NCI-H2227 (cell line): ENCODE data around the gene CYB5D1.

ENCODE experiments used
- DNase-seq: peaks from one replicate; lab custom pipeline; 2025; ENCODE audit not compliant: unreplicated experiment; lab: John Stamatoyannopoulos, UW

Gene CYB5D1

GRCh38 chr17:7833795-7834541, 23.8 kb upstream of the CYB5D1 start, which contains the start of gene KDM6B:
Gene KDM6B (plus strand): TSS chr17:7834217. CDS start chr17:7845555, 11,338 bp downstream.
- DNase-seq, result peak; percentile 89

GRCh38 chr17:7834542-7834956, 23.3 kb upstream of the CYB5D1 start:
- DNase-seq, result peak; percentile 50

GRCh38 chr17:7834957-7835813, 22.6 kb upstream of the CYB5D1 start:
- DNase-seq, result peak; percentile 96

GRCh38 chr17:7835814-7836595, 21.8 kb upstream of the CYB5D1 start:
- peak; percentile 77 for DNase-seq

GRCh38 chr17:7836596-7837407, 21.0 kb upstream of the CYB5D1 start:
- DNase-seq, result peak; percentile 93

- no peak for DNase-seq
Observed at GRCh38 chr17:7837408-7838088, 20.3 kb upstream of the CYB5D1 start.

- DNase-seq, result peak; percentile 49
Observed at GRCh38 chr17:7838090-7839075, 19.4 kb upstream of the CYB5D1 start.

GRCh38 chr17:7839190-7839875, 18.5 kb upstream of the CYB5D1 start:
- DNase-seq, result no peak

- peak; percentile 28 for DNase-seq
Observed at GRCh38 chr17:7839876-7840261, 17.9 kb upstream of the CYB5D1 start.

- DNase-seq, result no peak
Observed at GRCh38 chr17:7840441-7840840, 17.4 kb upstream of the CYB5D1 start.

- no peak for DNase-seq
Observed at GRCh38 chr17:7840875-7841274, 16.9 kb upstream of the CYB5D1 start.

- DNase-seq, result peak; percentile 80
Observed at GRCh38 chr17:7841396-7841914, 16.3 kb upstream of the CYB5D1 start.

- peak; percentile 92 for DNase-seq
Observed at GRCh38 chr17:7841915-7842379, 15.9 kb upstream of the CYB5D1 start.

GRCh38 chr17:7842380-7843256, 15.2 kb upstream of the CYB5D1 start:
- peak; percentile 65 for DNase-seq

GRCh38 chr17:7843257-7843535, 14.6 kb upstream of the CYB5D1 start:
- no peak for DNase-seq

GRCh38 chr17:7843536-7844291, 14.1 kb upstream of the CYB5D1 start:
- DNase-seq, result peak; percentile 78
